Measurements from ENCODE around the gene NTNG1.

Gene NTNG1

GRCh38 chr1:107286125-107286524 is 145.3 kb downstream of the NTNG1 start:
- no peaks in the 10 kb centered on the region for H3K36me3 ChIP-seq (ENCODE audit: control insufficient read depth in 1 of 2, insufficient read depth in 2 of 2, low read depth in 1 of 2, low read length in 2 of 2)
- DNase-seq = no peak
- no peak overlapping the region for H3K4ac ChIP-seq (ENCODE audit: low read depth in 1 of 2, low read length in 2 of 2)
- no peak overlapping the region for H2BK5ac ChIP-seq (ENCODE audit: low read depth, low read length, poor library complexity, severe bottlenecking)
- no peak overlapping the region for H2AFZ ChIP-seq (ENCODE audit: low read depth, low read length)
- no peaks in the 10 kb centered on the region for H3K9me3 ChIP-seq (ENCODE audit: control insufficient read depth, low read length)
- no peak overlapping the region for H3K14ac ChIP-seq (ENCODE audit: low read length in 2 of 2)
- H4K8ac ChIP-seq (ENCODE audit: low read length) = no peak overlapping the region
- no peak overlapping the region for H4K91ac ChIP-seq (ENCODE audit: low read length)
- no peak overlapping the region for H2BK15ac ChIP-seq (ENCODE audit: low read depth, poor library complexity, severe bottlenecking)
- no peak overlapping the region for H3K4me3 ChIP-seq (ENCODE audit: insufficient read depth in 1 of 2, low read depth in 1 of 2, low read length in 2 of 2)
- H3K4me1 ChIP-seq (ENCODE audit: control insufficient read depth, insufficient read depth, low read depth, low read length) = no peaks in the 10 kb centered on the region
- H2BK120ac ChIP-seq (ENCODE audit: low read depth, low read length) = no peak overlapping the region
- no peak overlapping the region for H3K9ac ChIP-seq (ENCODE audit: low read length)
- H3K27me3 ChIP-seq (ENCODE audit: control insufficient read depth in 1 of 2, insufficient read depth in 1 of 2, low read length in 2 of 2) = no peaks in the 10 kb centered on the region
- H3K79me1 ChIP-seq (replicated peaks; ENCODE audit: low read length, poor library complexity, severe bottlenecking) = peaks cover 2% of the 10 kb centered on the region
- H2BK12ac ChIP-seq (ENCODE audit: low read length in 2 of 2) = no peak overlapping the region
- H3K23ac ChIP-seq (ENCODE audit: low read length in 2 of 2) = no peak overlapping the region
- no peak overlapping the region for H3K4me2 ChIP-seq (ENCODE audit: low read length, poor library complexity, severe bottlenecking)
- WGBS = 100% methylated on average over 2 of the region's 4 CpGs
- H3K18ac ChIP-seq (ENCODE audit: low read depth in 1 of 2, low read length in 2 of 2) = no peak overlapping the region
- no peak overlapping the region for H3K27ac ChIP-seq (ENCODE audit: low read length, poor library complexity, severe bottlenecking)
- no peak overlapping the region for H2AK5ac ChIP-seq (ENCODE audit: low read length, severe bottlenecking)

DNA sequence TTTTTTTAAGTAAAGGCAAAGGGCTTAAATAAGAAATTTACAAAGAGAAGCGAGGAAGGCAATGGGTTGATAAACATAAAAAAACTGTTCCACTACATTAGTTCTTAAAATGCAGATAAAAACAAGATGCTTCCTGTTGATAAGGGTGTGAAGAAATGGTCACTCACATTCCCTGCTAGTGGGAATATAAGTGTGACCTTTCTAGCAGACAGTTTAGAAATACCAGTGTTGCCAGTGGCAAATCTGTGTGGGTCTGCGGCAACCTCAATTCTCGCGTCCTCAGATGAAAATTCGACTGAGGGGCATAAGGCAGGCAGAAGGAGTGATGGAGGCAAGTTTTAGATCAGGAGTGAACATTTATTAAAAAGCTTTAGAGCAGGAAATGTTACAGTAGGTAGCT is 151.1 kb downstream of the NTNG1 start:
- no peak for DNase-seq
- no peak overlapping the region for H2BK15ac ChIP-seq (ENCODE audit: low read depth, poor library complexity, severe bottlenecking)
- H3K4ac ChIP-seq (ENCODE audit: low read depth in 1 of 2, low read length in 2 of 2) = no peak overlapping the region
- peaks cover 2% of the 10 kb centered on the region for H3K4me1 ChIP-seq (ENCODE audit: control insufficient read depth, insufficient read depth, low read depth, low read length)
- no peak overlapping the region for H2BK12ac ChIP-seq (ENCODE audit: low read length in 2 of 2)
- H4K8ac ChIP-seq (ENCODE audit: low read length) = no peak overlapping the region
- H4K91ac ChIP-seq (ENCODE audit: low read length) = no peak overlapping the region
- H3K9me3 ChIP-seq (ENCODE audit: control insufficient read depth, low read length) = no peaks in the 10 kb centered on the region
- no peak overlapping the region for H3K4me3 ChIP-seq (ENCODE audit: insufficient read depth in 1 of 2, low read depth in 1 of 2, low read length in 2 of 2)
- H2AFZ ChIP-seq (ENCODE audit: low read depth, low read length) = no peak overlapping the region
- H2BK120ac ChIP-seq (ENCODE audit: low read depth, low read length) = no peak overlapping the region
- WGBS = 83% methylated on average over 4 of the region's 5 CpGs
- no peak overlapping the region for H3K18ac ChIP-seq (ENCODE audit: low read depth in 1 of 2, low read length in 2 of 2)
- no peak overlapping the region for H2AK5ac ChIP-seq (ENCODE audit: low read length, severe bottlenecking)
- no peak overlapping the region for H3K27ac ChIP-seq (ENCODE audit: low read length, poor library complexity, severe bottlenecking)
- H3K36me3 ChIP-seq (ENCODE audit: control insufficient read depth in 1 of 2, insufficient read depth in 2 of 2, low read depth in 1 of 2, low read length in 2 of 2) = no peaks in the 10 kb centered on the region
- no peak overlapping the region for H3K9ac ChIP-seq (ENCODE audit: low read length)
- H3K14ac ChIP-seq (ENCODE audit: low read length in 2 of 2) = no peak overlapping the region
- H3K27me3 ChIP-seq (ENCODE audit: control insufficient read depth in 1 of 2, insufficient read depth in 1 of 2, low read length in 2 of 2) = no peaks in the 10 kb centered on the region
- no peak overlapping the region for H3K4me2 ChIP-seq (ENCODE audit: low read length, poor library complexity, severe bottlenecking)
- no peak overlapping the region for H3K23ac ChIP-seq (ENCODE audit: low read length in 2 of 2)
- peaks cover 2% of the 10 kb centered on the region for H3K79me1 ChIP-seq (replicated peaks; ENCODE audit: low read length, poor library complexity, severe bottlenecking)
- no peak overlapping the region for H2BK5ac ChIP-seq (ENCODE audit: low read depth, low read length, poor library complexity, severe bottlenecking)

GRCh38 chr1:107293901-107294613 is 153.2 kb downstream of the NTNG1 start:
- Histone ChIP-seq H3K23ac (ENCODE audit: low read length in 2 of 2) (no peak overlapping the region), H2BK5ac (ENCODE audit: low read depth, low read length, poor library complexity, severe bottlenecking) (no peak overlapping the region), H4K8ac (ENCODE audit: low read length) (no peak overlapping the region), H3K27ac (ENCODE audit: low read length, poor library complexity, severe bottlenecking) (no peak overlapping the region), H3K9me3 (ENCODE audit: control insufficient read depth, low read length) (no peaks in the 10 kb centered on the region), H3K4me3 (ENCODE audit: insufficient read depth in 1 of 2, low read depth in 1 of 2, low read length in 2 of 2) (no peak overlapping the region), H3K4me2 (ENCODE audit: low read length, poor library complexity, severe bottlenecking) (no peak overlapping the region), H3K4me1 (ENCODE audit: control insufficient read depth, insufficient read depth, low read depth, low read length) (peaks cover 2% of the 10 kb centered on the region), H3K9ac (ENCODE audit: low read length) (no peak overlapping the region), H2BK12ac (ENCODE audit: low read length in 2 of 2) (no peak overlapping the region), H2BK15ac (ENCODE audit: low read depth, poor library complexity, severe bottlenecking) (no peak overlapping the region), H2AFZ (ENCODE audit: low read depth, low read length) (no peak overlapping the region), H3K14ac (ENCODE audit: low read length in 2 of 2) (no peak overlapping the region), H3K4ac (ENCODE audit: low read depth in 1 of 2, low read length in 2 of 2) (no peak overlapping the region), H4K91ac (ENCODE audit: low read length) (no peak overlapping the region), H2BK120ac (ENCODE audit: low read depth, low read length) (no peak overlapping the region), H3K18ac (ENCODE audit: low read depth in 1 of 2, low read length in 2 of 2) (no peak overlapping the region), H3K79me1 (replicated peaks; ENCODE audit: low read length, poor library complexity, severe bottlenecking) (no peaks in the 10 kb centered on the region), H3K36me3 (ENCODE audit: control insufficient read depth in 1 of 2, insufficient read depth in 2 of 2, low read depth in 1 of 2, low read length in 2 of 2) (peaks cover 0 to under 1% of the 10 kb centered on the region in 2 experiments), H2AK5ac (ENCODE audit: low read length, severe bottlenecking) (no peak overlapping the region), H3K27me3 (ENCODE audit: control insufficient read depth in 1 of 2, insufficient read depth in 1 of 2, low read length in 2 of 2) (no peaks in the 10 kb centered on the region)
- no peak for DNase-seq
- 75% methylated on average over 5 of the region's 6 CpGs for WGBS

DNA sequence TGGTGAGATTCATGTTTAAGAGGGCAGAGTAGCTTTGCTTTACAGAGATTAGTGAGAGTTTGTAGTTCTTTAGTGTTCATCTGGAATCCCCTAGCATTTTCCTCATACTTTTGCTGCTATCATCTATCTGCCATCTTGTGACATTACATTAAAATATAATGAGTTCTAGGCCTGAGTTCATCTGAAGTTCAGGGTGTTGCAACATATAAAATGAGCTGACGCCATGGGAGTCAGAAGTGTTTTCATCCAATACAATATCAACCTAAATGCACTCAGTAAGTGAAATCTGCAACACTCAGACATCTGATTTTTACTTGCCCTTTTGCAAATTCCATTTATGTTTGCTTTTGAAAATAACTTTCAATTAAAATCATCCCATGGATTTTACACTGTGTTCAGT is 153.8 kb downstream of the NTNG1 start:
- Histone ChIP-seq H2AK5ac (ENCODE audit: low read length, severe bottlenecking) (no peak overlapping the region), H3K79me1 (replicated peaks; ENCODE audit: low read length, poor library complexity, severe bottlenecking) (peaks cover 2% of the 10 kb centered on the region), H4K91ac (ENCODE audit: low read length) (no peak overlapping the region), H3K9me3 (ENCODE audit: control insufficient read depth, low read length) (no peaks in the 10 kb centered on the region), H3K27ac (ENCODE audit: low read length, poor library complexity, severe bottlenecking) (no peak overlapping the region), H3K36me3 (ENCODE audit: control insufficient read depth in 1 of 2, insufficient read depth in 2 of 2, low read depth in 1 of 2, low read length in 2 of 2) (peaks cover 0 to 6% of the 10 kb centered on the region in 2 experiments), H3K4me3 (ENCODE audit: insufficient read depth in 1 of 2, low read depth in 1 of 2, low read length in 2 of 2) (no peak overlapping the region), H4K8ac (ENCODE audit: low read length) (no peak overlapping the region), H3K9ac (ENCODE audit: low read length) (no peak overlapping the region), H3K27me3 (ENCODE audit: control insufficient read depth in 1 of 2, insufficient read depth in 1 of 2, low read length in 2 of 2) (no peaks in the 10 kb centered on the region), H3K23ac (ENCODE audit: low read length in 2 of 2) (no peak overlapping the region), H2AFZ (ENCODE audit: low read depth, low read length) (no peak overlapping the region), H3K18ac (ENCODE audit: low read depth in 1 of 2, low read length in 2 of 2) (no peak overlapping the region), H2BK12ac (ENCODE audit: low read length in 2 of 2) (no peak overlapping the region), H3K14ac (ENCODE audit: low read length in 2 of 2) (no peak overlapping the region), H2BK5ac (ENCODE audit: low read depth, low read length, poor library complexity, severe bottlenecking) (no peak overlapping the region), H3K4me1 (ENCODE audit: control insufficient read depth, insufficient read depth, low read depth, low read length) (peaks cover 2% of the 10 kb centered on the region), H3K4ac (ENCODE audit: low read depth in 1 of 2, low read length in 2 of 2) (no peak overlapping the region), H2BK15ac (ENCODE audit: low read depth, poor library complexity, severe bottlenecking) (no peak overlapping the region), H3K4me2 (ENCODE audit: low read length, poor library complexity, severe bottlenecking) (no peak overlapping the region), H2BK120ac (ENCODE audit: low read depth, low read length) (no peak overlapping the region)
- WGBS = 93% methylated on average over 1 of the region's 1 CpG
- no peak for DNase-seq
